AML-193 (cell line): ENCODE data around the gene CYFIP1.

ENCODE experiments used
- DNase-seq, 2 experiments: peaks; one replicate each; lab custom pipeline; 2025; lab: John Stamatoyannopoulos, UW

The CYFIP1 gene

GRCh38 chr15:22916606-22917350 is 63.4 kb downstream of the CYFIP1 start:
- DNase-seq, result no peak

- no peak for DNase-seq
These were observed 64.2 kb downstream of the CYFIP1 start for GRCh38 chr15:22915866-22916515.

GRCh38 chr15:22913646-22914380 is 66.4 kb downstream of the CYFIP1 start:
- no peak for DNase-seq

- DNase-seq, result no peak
These were observed 67.9 kb downstream of the CYFIP1 start for GRCh38 chr15:22912256-22912655.

- DNase-seq, result no peak
These were observed 68.9 kb downstream of the CYFIP1 start for GRCh38 chr15:22911306-22911705.

- no peak for DNase-seq
These were observed 71.3 kb downstream of the CYFIP1 start for GRCh38 chr15:22908830-22909229.

- no peak for DNase-seq
These were observed 72.8 kb downstream of the CYFIP1 start for GRCh38 chr15:22907161-22907950.

- DNase-seq, result no peak
These were observed 75.4 kb downstream of the CYFIP1 start for GRCh38 chr15:22904736-22905135.

- no peak for DNase-seq
These were observed 76.1 kb downstream of the CYFIP1 start for GRCh38 chr15:22903961-22904534.

GRCh38 chr15:22903427-22903826 is 76.7 kb downstream of the CYFIP1 start:
- DNase-seq, result no peak

- no peak for DNase-seq
These were observed 77.2 kb downstream of the CYFIP1 start for GRCh38 chr15:22902981-22903380.

- DNase-seq, result no peak
These were observed 77.6 kb downstream of the CYFIP1 start for GRCh38 chr15:22902578-22902977.

GRCh38 chr15:22902046-22902445 is 78.1 kb downstream of the CYFIP1 start:
- no peak for DNase-seq

GRCh38 chr15:22895465-22896190 is 84.5 kb downstream of the CYFIP1 start:
- DNase-seq, result no peak

- no peak for DNase-seq
These were observed 86.3 kb downstream of the CYFIP1 start for GRCh38 chr15:22893881-22894280.

GRCh38 chr15:22893081-22893480 is 87.1 kb downstream of the CYFIP1 start:
- DNase-seq, result no peak

GRCh38 chr15:22892333-22892732 is 87.8 kb downstream of the CYFIP1 start:
- DNase-seq, result no peak

GRCh38 chr15:22891426-22892210 is 88.5 kb downstream of the CYFIP1 start:
- no peak for DNase-seq

- DNase-seq, result no peak
These were observed 89.9 kb downstream of the CYFIP1 start for GRCh38 chr15:22890296-22890695.

- DNase-seq, result no peak
These were observed 90.9 kb downstream of the CYFIP1 start for GRCh38 chr15:22889146-22889818.
